Activated naive CD4-positive, alpha-beta T cell treated with anti-CD3 and anti-CD28 coated beads, Interleukin-2, amount 10 ng/mL, durations not matched to agents 7 days and 5 days (primary cell): Measurements from ENCODE around the gene CCDC187.
A peak's percentile ranks its signal among the peaks of the same experiment; 100 is the strongest.

Experiments used
- CTCF ChIA-PET: fragments of 350-600 bp; sonication (Branson Sonifier 250); formaldehyde crosslinking; loops from one replicate; lab custom pipeline; 2021; ENCODE audit warnings: antibody characterized with exemption; lab: Charles Lee
- DNase-seq: peaks from one replicate; pipeline ENCODE4 v3.0.0-alpha.2; 2020
- H3K27ac Mint-ChIP-seq: one replicate; pipeline ENCODE4 v1.8.0; 2021; ENCODE audit warnings: mild to moderate bottlenecking, moderate library complexity, mixed read lengths
- H3K27me3 Mint-ChIP-seq: one replicate; pipeline ENCODE4 v1.8.0; 2021; ENCODE audit warnings: mild to moderate bottlenecking, mixed read lengths
- H3K36me3 Mint-ChIP-seq: one replicate; pipeline ENCODE4 v1.8.0; 2021; ENCODE audit warnings: mixed read lengths
- H3K4me1 Mint-ChIP-seq: one replicate; pipeline ENCODE4 v1.8.0; 2021; ENCODE audit warnings: mixed read lengths
- H3K4me3 Mint-ChIP-seq: one replicate; pipeline ENCODE4 v1.8.0; 2021; ENCODE audit warnings: mild to moderate bottlenecking, moderate library complexity, mixed read lengths
- H3K9me3 Mint-ChIP-seq: one replicate; pipeline ENCODE4 v1.8.0; 2021; ENCODE audit warnings: mixed read lengths

CCDC187 gene

GRCh38 chr9:136279471-136279870 is 24.4 kb downstream of the CCDC187 start:
- Mint-ChIP-seq H3K4me3 (no peak overlapping the region), H3K36me3 (no peaks in the 10 kb centered on the region), H3K27me3 (peaks cover 33% of the 10 kb centered on the region), H3K27ac (no peak overlapping the region), H3K4me1 (peaks cover 7% of the 10 kb centered on the region), H3K9me3 (no peaks in the 10 kb centered on the region)
- CTCF ChIA-PET, result interaction anchor here (0.7 kb wide), 2 partner anchors 250 to 450 kb away, joined by 3 read pairs; no protein-coding TSS in a partner anchor
- no peak for DNase-seq

DNA sequence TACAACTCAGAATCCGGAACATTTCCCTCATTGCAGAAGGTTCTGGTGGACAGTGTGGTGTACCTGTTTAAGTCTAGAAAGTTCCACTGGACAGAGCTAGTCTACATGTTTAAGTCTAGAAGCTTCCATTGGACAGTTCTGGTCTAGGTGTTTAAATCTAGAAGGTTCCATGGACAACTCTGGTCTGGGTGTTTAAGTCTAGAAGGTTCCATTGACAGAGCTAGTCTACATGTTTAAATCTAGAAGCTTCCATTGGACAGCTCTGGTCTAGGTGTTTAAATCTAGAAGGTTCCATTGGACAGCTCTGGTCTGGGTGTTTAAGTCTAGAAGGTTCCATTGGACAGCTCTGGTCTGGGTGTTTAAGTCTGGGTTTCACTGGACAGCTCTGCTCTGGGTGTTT is 25.0 kb downstream of the CCDC187 start:
- DNase-seq, result no peak
- no peaks in the 10 kb centered on the region for H3K9me3 Mint-ChIP-seq
- H3K27ac Mint-ChIP-seq, result no peak overlapping the region
- CTCF ChIA-PET, result interaction anchor here (0.7 kb wide), 2 partner anchors 251 to 450 kb away, joined by 3 read pairs; no protein-coding TSS in a partner anchor
- H3K27me3 Mint-ChIP-seq, result peaks cover 33% of the 10 kb centered on the region
- H3K4me3 Mint-ChIP-seq, result no peak overlapping the region
- peaks cover 7% of the 10 kb centered on the region for H3K4me1 Mint-ChIP-seq
- no peaks in the 10 kb centered on the region for H3K36me3 Mint-ChIP-seq

- H3K36me3 Mint-ChIP-seq, result no peaks in the 10 kb centered on the region
- peaks cover 26% of the 10 kb centered on the region for H3K27me3 Mint-ChIP-seq
- no peaks in the 10 kb centered on the region for H3K9me3 Mint-ChIP-seq
- no peak for DNase-seq
- CTCF ChIA-PET, result no interaction called here
- H3K4me3 Mint-ChIP-seq, result no peak overlapping the region
- no peak overlapping the region for H3K27ac Mint-ChIP-seq
- H3K4me1 Mint-ChIP-seq, result peaks cover 3% of the 10 kb centered on the region
Observed at GRCh38 chr9:136278221-136278620, 25.7 kb downstream of the CCDC187 start.

DNA sequence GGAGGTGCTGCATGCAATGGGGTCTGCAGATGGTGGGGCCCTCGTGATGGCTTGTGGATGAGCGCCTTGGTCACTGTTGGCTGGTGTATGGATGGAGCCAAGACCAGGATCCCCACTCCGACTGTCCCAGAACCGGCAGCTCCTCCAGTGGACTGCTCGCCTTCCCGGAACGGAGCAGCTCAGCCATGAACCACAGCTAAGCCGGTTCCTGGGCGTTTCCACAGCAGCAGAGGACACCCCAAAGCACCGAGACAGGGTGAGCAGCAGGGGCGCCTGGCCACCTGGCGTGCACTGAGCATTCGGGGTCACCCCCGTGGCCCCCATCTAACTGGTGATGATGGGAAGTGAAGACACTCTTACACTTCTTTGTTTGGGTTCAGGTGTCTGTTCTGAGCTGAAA is 26.1 kb downstream of the CCDC187 start:
- Mint-ChIP-seq H3K27ac (no peak overlapping the region), H3K27me3 (peaks cover 26% of the 10 kb centered on the region), H3K36me3 (no peaks in the 10 kb centered on the region), H3K9me3 (no peaks in the 10 kb centered on the region), H3K4me1 (peaks cover 3% of the 10 kb centered on the region), H3K4me3 (no peak overlapping the region)
- CTCF ChIA-PET, result no interaction called here
- no peak for DNase-seq

- no peak for DNase-seq
- no peak overlapping the region for H3K27ac Mint-ChIP-seq
- H3K4me1 Mint-ChIP-seq, result no peaks in the 10 kb centered on the region
- H3K9me3 Mint-ChIP-seq, result no peaks in the 10 kb centered on the region
- H3K36me3 Mint-ChIP-seq, result no peaks in the 10 kb centered on the region
- H3K4me3 Mint-ChIP-seq, result no peak overlapping the region
- H3K27me3 Mint-ChIP-seq, result peaks cover 18% of the 10 kb centered on the region
- CTCF ChIA-PET, result no interaction called here
Observed at GRCh38 chr9:136276716-136277115, 27.2 kb downstream of the CCDC187 start.

GRCh38 chr9:136275655-136276429 is 28.1 kb downstream of the CCDC187 start:
- no peak overlapping the region for H3K27ac Mint-ChIP-seq
- H3K4me1 Mint-ChIP-seq, result no peaks in the 10 kb centered on the region
- no peak overlapping the region for H3K4me3 Mint-ChIP-seq
- no peaks in the 10 kb centered on the region for H3K36me3 Mint-ChIP-seq
- DNase-seq, result no peak
- no peaks in the 10 kb centered on the region for H3K9me3 Mint-ChIP-seq
- CTCF ChIA-PET, result no interaction called here
- H3K27me3 Mint-ChIP-seq, result peaks cover 16% of the 10 kb centered on the region

- CTCF ChIA-PET, result interaction anchor here (0.9 kb wide), 1 partner anchor 9 kb away, joined by 3 read pairs; no protein-coding TSS in a partner anchor
- H3K4me3 Mint-ChIP-seq, result no peak overlapping the region
- peaks cover 15% of the 10 kb centered on the region for H3K27me3 Mint-ChIP-seq
Observed at GRCh38 chr9:136274786-136275654, 28.9 kb downstream of the CCDC187 start.

DNA sequence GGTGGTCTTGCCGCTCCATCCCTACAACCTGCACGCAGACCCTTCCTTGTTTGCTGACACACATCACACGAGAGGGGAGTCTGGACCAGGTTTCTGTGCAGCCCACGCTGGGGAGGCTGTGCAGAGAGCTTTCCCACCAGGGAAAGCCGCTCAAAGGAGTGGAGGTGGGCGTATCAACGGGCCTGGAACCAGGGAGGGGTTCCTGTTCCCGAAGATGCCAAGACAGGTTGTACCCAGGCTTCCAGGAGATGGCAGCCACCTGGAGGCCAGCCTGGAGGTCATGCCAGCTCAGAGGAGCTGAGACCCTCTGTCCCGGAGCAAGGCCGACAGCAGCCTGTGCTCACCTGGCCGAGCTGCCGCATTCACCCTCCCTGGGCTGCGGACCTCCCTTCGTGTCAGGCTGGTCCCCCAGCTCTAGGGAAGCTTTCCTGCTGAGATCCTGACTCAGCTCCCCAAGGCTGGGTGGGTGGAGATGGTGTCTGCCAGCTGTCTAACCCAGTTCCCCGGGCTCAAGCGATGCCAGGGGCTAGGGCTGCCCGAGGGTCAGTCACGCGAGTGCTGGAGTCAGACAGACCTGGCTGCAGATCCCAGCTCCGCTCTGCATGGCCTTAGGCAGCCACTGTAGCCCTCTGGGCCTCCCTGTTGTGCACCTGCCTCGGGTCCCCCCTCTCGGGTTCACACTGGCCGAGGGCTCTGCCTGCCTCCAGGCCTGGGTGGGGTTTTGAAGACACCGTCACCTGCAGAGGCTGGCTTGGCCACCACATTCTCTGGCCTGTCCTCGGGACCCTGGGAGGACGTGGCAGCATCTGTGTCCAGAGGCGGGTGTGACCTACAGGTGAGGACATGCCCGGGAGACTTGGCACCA is 29.7 kb downstream of the CCDC187 start:
- no peaks in the 10 kb centered on the region for H3K36me3 Mint-ChIP-seq
- no peak overlapping the region for H3K4me3 Mint-ChIP-seq
- no peaks in the 10 kb centered on the region for H3K9me3 Mint-ChIP-seq
- H3K27ac Mint-ChIP-seq, result no peak overlapping the region
- no peak for DNase-seq
- no peaks in the 10 kb centered on the region for H3K4me1 Mint-ChIP-seq
- CTCF ChIA-PET, result interaction anchor here (0.9 kb wide), 1 partner anchor 9 kb away, joined by 3 read pairs; no protein-coding TSS in a partner anchor
- H3K27me3 Mint-ChIP-seq, result peaks cover 11% of the 10 kb centered on the region

More at GRCh38 chr9:136274786-136275654, 28.9 kb downstream of the CCDC187 start:
- no peaks in the 10 kb centered on the region for H3K36me3 Mint-ChIP-seq
- H3K4me1 Mint-ChIP-seq, result no peaks in the 10 kb centered on the region
- no peak for DNase-seq
- H3K9me3 Mint-ChIP-seq, result no peaks in the 10 kb centered on the region
- H3K27ac Mint-ChIP-seq, result no peak overlapping the region

- H3K4me1 Mint-ChIP-seq, result no peaks in the 10 kb centered on the region
- H3K4me3 Mint-ChIP-seq, result no peak overlapping the region
- H3K36me3 Mint-ChIP-seq, result no peaks in the 10 kb centered on the region
- H3K27me3 Mint-ChIP-seq, result peaks cover 17% of the 10 kb centered on the region
- no peak overlapping the region for H3K27ac Mint-ChIP-seq
- CTCF ChIA-PET, result no interaction called here
- H3K9me3 Mint-ChIP-seq, result no peaks in the 10 kb centered on the region
- DNase-seq, result no peak
Observed at GRCh38 chr9:136273244-136273865, 30.5 kb downstream of the CCDC187 start.

GRCh38 chr9:136270173-136270705 is 33.7 kb downstream of the CCDC187 start:
- DNase-seq, result no peak
- H3K36me3 Mint-ChIP-seq, result no peaks in the 10 kb centered on the region
- no peak overlapping the region for H3K27ac Mint-ChIP-seq
- H3K4me1 Mint-ChIP-seq, result peaks cover 10% of the 10 kb centered on the region
- peaks cover 19% of the 10 kb centered on the region for H3K27me3 Mint-ChIP-seq
- no peak overlapping the region for H3K4me3 Mint-ChIP-seq
- no peaks in the 10 kb centered on the region for H3K9me3 Mint-ChIP-seq
- CTCF ChIA-PET, result no interaction called here

- peaks cover 10% of the 10 kb centered on the region for H3K4me1 Mint-ChIP-seq
- no peak overlapping the region for H3K27ac Mint-ChIP-seq
- CTCF ChIA-PET, result interaction anchor here (2.8 kb wide), 1 partner anchor 15 kb away, joined by 10 read pairs; no protein-coding TSS in a partner anchor
- no peaks in the 10 kb centered on the region for H3K36me3 Mint-ChIP-seq
- no peak for DNase-seq
- no peak overlapping the region for H3K4me3 Mint-ChIP-seq
- peaks cover 24% of the 10 kb centered on the region for H3K27me3 Mint-ChIP-seq
- no peaks in the 10 kb centered on the region for H3K9me3 Mint-ChIP-seq
Observed at GRCh38 chr9:136268735-136269134, 35.2 kb downstream of the CCDC187 start.

GRCh38 chr9:136268318-136268717 is 35.6 kb downstream of the CCDC187 start:
- peaks cover 24% of the 10 kb centered on the region for H3K27me3 Mint-ChIP-seq
- H3K4me1 Mint-ChIP-seq, result peaks cover 10% of the 10 kb centered on the region
- H3K27ac Mint-ChIP-seq, result no peak overlapping the region
- H3K4me3 Mint-ChIP-seq, result peak overlapping the region; percentile 62
- no peaks in the 10 kb centered on the region for H3K36me3 Mint-ChIP-seq
- DNase-seq, result no peak
- CTCF ChIA-PET, result interaction anchor here (1.0 to 2.8 kb wide), 2 partner anchors 15 to 35 kb away, joined by 3 to 10 read pairs; no protein-coding TSS in a partner anchor
- no peaks in the 10 kb centered on the region for H3K9me3 Mint-ChIP-seq
